HCT116 (cell line): ENCODE data around the gene FHL3. TPM values are rescaled to one million over a fixed set of nuclear protein-coding genes. Genes with fewer than 3 reads are reported as not detected.

ENCODE experiments used
- ATAC-seq: fragments of 200-7000 bp; cut with Tn5 transposase; 2 replicates; pipeline ENCODE4 v1.9.1; 2020; ENCODE audit warnings: mild to moderate bottlenecking, moderate library complexity
- BruUV-seq: library from RNA; stranded (reverse); fragments of 400-500 nt; replicated peaks from 2 replicates; lab custom pipeline; 2021; lab: Mats Ljungman, UMichigan
- CTCF ChIA-PET: fragments of 300-600 bp; sonication (Branson Sonifier 250); formaldehyde crosslinking; loops from one replicate; lab custom pipeline; 2021; ENCODE audit warnings: antibody characterized with exemption; lab: Charles Lee
- POLR2A ChIA-PET: fragments of 300-600, 350-600 bp; sonication (Branson Sonifier 250); formaldehyde crosslinking; loops from one replicate; lab custom pipeline; 2021; ENCODE audit warnings: antibody characterized with exemption; lab: Charles Lee
- RAD21 ChIA-PET, 2 experiments: fragments of 300-600 bp; sonication (Branson Sonifier 250); formaldehyde crosslinking; loops; one replicate each; lab custom pipeline; 2023; ENCODE audit warnings: low total read pairs in 2 of 2; ENCODE audit not compliant: uncharacterized antibody in 2 of 2, unreplicated experiment in 2 of 2, low non-redundant PET in 1 of 2; lab: Charles Lee
- DNase-seq: peaks from one replicate; pipeline ENCODE4 v3.0.0-alpha.2; 2010; ENCODE audit warnings: low read depth, low spot score
- H2AFZ ChIP-seq: fragments of 200-600 bp; shearing (Covaris generic), sonication (generic); 2 replicates; pipeline ENCODE4 v1.6.1; 2017; ENCODE audit warnings: low read depth, mixed run types, mixed read lengths, antibody characterized with exemption, low read length; ENCODE audit not compliant: poor library complexity, severe bottlenecking
- H3K27ac ChIP-seq: 2 replicates; pipeline ENCODE4 v1.5.1; 2012; ENCODE audit warnings: low read depth, low read length
- H3K27me3 ChIP-seq: fragments of 200-600 bp; sonication (generic); 2 replicates; pipeline ENCODE4 v1.6.1; 2016; ENCODE audit warnings: mixed run types, low read length, mixed read lengths; ENCODE audit not compliant: insufficient read depth
- H3K36me3 ChIP-seq, 2 experiments: fragments of 200-500 bp in 1 of 2; fragments of 200-600 bp in 1 of 2; sonication (Bioruptor generic) in 1 of 2; sonication (generic) in 1 of 2; 2 replicates each; pipeline versions ENCODE4 v1.5.1 to v1.6.1; 2014 to 2016; ENCODE audit warnings: low read length in 2 of 2, inconsistent platforms in 1 of 2, mixed read lengths in 1 of 2, mixed run types in 1 of 2; ENCODE audit not compliant: insufficient read depth in 2 of 2, control insufficient read depth in 1 of 2
- H3K4me1 ChIP-seq, 2 experiments: fragments of 200-600 bp in 1 of 2; sonication (generic) in 1 of 2; 2 replicates each; pipeline versions ENCODE4 v1.5.1 to v1.6.1; 2012 to 2017; ENCODE audit warnings: low read length in 2 of 2, inconsistent platforms in 1 of 2, mild to moderate bottlenecking in 1 of 2, mixed read lengths in 1 of 2, mixed run types in 1 of 2, moderate library complexity in 1 of 2; ENCODE audit not compliant: insufficient read depth in 2 of 2, control insufficient read depth in 1 of 2
- H3K4me2 ChIP-seq: fragments of 200-600 bp; sonication (generic); 2 replicates; pipeline ENCODE4 v1.6.1; 2017; ENCODE audit warnings: mixed run types, low read length, mixed read lengths
- H3K4me3 ChIP-seq, 2 experiments: fragments of 200-600 bp in 1 of 2; sonication (generic) in 1 of 2; replicated peaks in 1 of 2; 2 replicates each; pipeline ENCODE4 v1.5.1; 2011 to 2016; ENCODE audit warnings: low read length in 2 of 2, control low read depth in 1 of 2, low read depth in 1 of 2, mild to moderate bottlenecking in 1 of 2, mixed read lengths in 1 of 2, mixed run types in 1 of 2
- H3K79me2 ChIP-seq: fragments of 200-600 bp; sonication (generic); 2 replicates; pipeline ENCODE4 v1.6.1; 2017; ENCODE audit warnings: mild to moderate bottlenecking, mixed run types, low read length, moderate library complexity, mixed read lengths; ENCODE audit not compliant: insufficient read depth
- H3K9ac ChIP-seq: fragments of 200-600 bp; sonication (generic); 2 replicates; pipeline ENCODE4 v1.6.1; 2016; ENCODE audit warnings: low read length, mixed read lengths
- H3K9me2 ChIP-seq: fragments of 200-600 bp; sonication (generic), shearing (Covaris generic); 2 replicates; pipeline ENCODE4 v1.6.1; 2017; ENCODE audit warnings: mixed run types, mild to moderate bottlenecking, moderate library complexity; ENCODE audit not compliant: insufficient read depth
- H3K9me3 ChIP-seq, 2 experiments: fragments of 200-500 bp in 1 of 2; fragments of 200-600 bp in 1 of 2; sonication (Bioruptor generic) in 1 of 2; sonication (generic) in 1 of 2; 2 replicates each; pipeline ENCODE4 v1.6.1; 2014 to 2017; ENCODE audit warnings: low read length in 2 of 2, mixed read lengths in 2 of 2, inconsistent platforms in 1 of 2, low read depth in 1 of 2, mild to moderate bottlenecking in 1 of 2, mixed run types in 1 of 2, moderate library complexity in 1 of 2; ENCODE audit not compliant: control insufficient read depth in 1 of 2, insufficient read depth in 1 of 2
- H4K20me1 ChIP-seq: fragments of 200-600 bp; sonication (generic), shearing (Covaris generic); 2 replicates; pipeline ENCODE4 v1.6.1; 2017; ENCODE audit warnings: mixed run types, mild to moderate bottlenecking, moderate library complexity; ENCODE audit not compliant: insufficient read depth
- EGR1 ChIP-seq: IDR thresholded peaks from 2 replicates; pipeline ENCODE4 v1.6.1; 2012; ENCODE audit warnings: low read depth
- FOSL1 ChIP-seq: IDR thresholded peaks from 2 replicates; pipeline ENCODE4 v1.6.1; 2012; ENCODE audit warnings: low read depth
- POLR2AphosphoS5 ChIP-seq: IDR thresholded peaks from 2 replicates; pipeline ENCODE4 v1.6.1; 2011; ENCODE audit warnings: mild to moderate bottlenecking, low read depth, low read length, moderate library complexity
- SRF ChIP-seq: IDR thresholded peaks from 2 replicates; pipeline ENCODE4 v1.6.1; 2012; ENCODE audit warnings: low read depth
- TCF7L2 ChIP-seq: IDR thresholded peaks from 2 replicates; pipeline ENCODE4 v1.7.0; 2011; ENCODE audit warnings: borderline replicate concordance, inconsistent platforms; ENCODE audit not compliant: insufficient read depth, insufficient read length; ENCODE audit errors: extremely low read depth
- intact Hi-C: fragments of 100-400 bp; cut with micrococcal nuclease; formaldehyde crosslinking; loops from 2 replicates; pipeline ENCODE4 v1.10.0; 2022
- total RNA-seq: library from RNA; stranded (reverse); gene quantifications from one replicate; pipeline ENCODE4 v1.2.1, GENCODE V29; 2021; ENCODE audit not compliant: unreplicated experiment

FHL3 gene
- total RNA-seq, 1 experiment from 2014 or later, result 22.5 TPM

DNA sequence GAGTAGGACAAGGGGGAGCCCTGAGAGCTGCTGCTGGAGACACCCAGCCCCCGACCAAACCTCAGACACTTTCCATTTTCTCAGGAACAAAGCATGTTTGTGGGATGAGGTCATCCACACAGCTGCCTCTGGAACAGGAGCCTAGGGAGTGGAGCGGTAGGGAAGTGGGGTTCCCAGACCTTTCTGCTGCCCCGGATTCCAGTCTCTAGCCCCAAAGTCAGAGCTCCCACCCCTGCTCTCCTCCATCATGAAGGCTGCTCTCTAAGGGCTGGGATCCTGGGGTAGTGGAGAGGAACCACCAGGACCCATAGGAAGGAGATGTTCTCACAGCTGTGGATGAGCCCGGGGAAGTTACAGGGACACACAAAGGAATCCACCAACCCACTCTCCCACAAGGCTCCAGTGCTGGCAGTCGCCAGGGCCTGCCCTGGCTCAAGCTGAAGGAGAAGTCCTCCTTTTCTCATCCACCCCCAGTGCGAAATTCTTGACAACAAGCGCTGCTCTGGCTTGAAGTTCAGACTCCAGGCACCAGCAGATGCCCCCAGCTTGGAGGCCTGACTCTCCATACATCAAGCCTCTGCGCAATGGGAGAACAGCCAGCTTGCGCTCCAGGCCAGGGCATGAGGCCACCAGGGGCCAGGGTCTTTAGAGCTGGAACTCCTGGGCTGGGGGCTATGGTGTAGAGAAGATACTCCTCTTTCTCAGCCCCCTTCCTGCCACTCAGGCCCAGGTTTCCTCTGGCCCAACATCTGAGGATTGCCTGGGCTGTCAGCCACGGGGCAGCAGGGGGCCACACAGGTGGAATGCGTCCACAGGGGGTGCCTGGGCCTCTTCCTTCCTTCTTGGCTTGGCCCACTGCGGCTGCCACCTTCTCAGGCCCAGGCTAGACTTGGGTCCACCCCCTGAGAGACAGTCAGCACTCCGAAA lies 4.5 kb downstream of the FHL3 start:
- peak overlapping the region; percentile 60 for H3K9ac ChIP-seq
- peak overlapping the region; percentile 83 for H3K27ac ChIP-seq
- peaks cover 13 to 18% of the 10 kb centered on the region in 2 experiments; a peak in 3 of 4 replicates for H3K36me3 ChIP-seq
- H3K4me2 ChIP-seq, result peak overlapping the region; percentile 87
- H4K20me1 ChIP-seq, result no peaks in the 10 kb centered on the region
- H3K9me2 ChIP-seq, result no peaks in the 10 kb centered on the region
- TF ChIP-seq EGR1, result no peak
- TF ChIP-seq FOSL1, result no peak
- TF ChIP-seq TCF7L2, result peak; percentile 89
- peak; percentile 9; the same call in 1 of the 2 replicates for TF ChIP-seq POLR2AphosphoS5
- ATAC-seq (peak; percentile 33), DNase-seq (no peak)
- peak overlapping the region; percentile 17 to 45 for H3K4me3 ChIP-seq
- ChIA-PET CTCF (interaction anchor here (1.4 kb wide), 1 partner anchor 18 kb away, joined by 5 read pairs; no protein-coding TSS in a partner anchor), POLR2A (interaction anchor here (1.0 to 1.7 kb wide), 2 partner anchors 9 to 11 kb away, joined by 3 to 7 read pairs; partner anchors contain the start of gene UTP11), RAD21 (no interaction called here)
- H3K27me3 ChIP-seq, result no peaks in the 10 kb centered on the region
- peaks cover 53% of the 10 kb centered on the region for H3K79me2 ChIP-seq
- H3K9me3 ChIP-seq, result no peaks in the 10 kb centered on the region
- BruUV-seq, result no TSS peak
- H3K4me1 ChIP-seq, result peaks cover 45 to 64% of the 10 kb centered on the region in 2 experiments
- intact Hi-C loops, result no loop called here
- H2AFZ ChIP-seq, result no peak overlapping the region

DNA sequence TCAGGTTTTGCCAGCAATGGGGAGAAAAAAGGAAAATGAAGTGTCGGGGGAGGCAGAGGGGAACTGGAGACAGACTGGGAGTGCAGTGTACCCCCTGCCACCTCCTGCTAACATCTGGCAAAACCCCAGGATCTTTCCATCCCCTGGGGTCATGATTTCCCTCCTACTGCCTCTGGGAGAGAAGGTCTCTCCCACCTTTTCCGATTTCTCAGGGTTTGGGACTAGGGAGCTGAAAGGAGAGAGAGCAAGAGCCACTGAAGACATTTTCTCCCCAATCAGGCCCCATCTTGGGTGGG lies 5.1 kb downstream of the FHL3 start:
- H3K9ac ChIP-seq, result peak overlapping the region; percentile 60
- no peaks in the 10 kb centered on the region for H3K27me3 ChIP-seq
- H3K4me2 ChIP-seq, result peak overlapping the region; percentile 87
- no peaks in the 10 kb centered on the region for H4K20me1 ChIP-seq
- peak overlapping the region; percentile 83 for H3K27ac ChIP-seq
- H3K36me3 ChIP-seq, result peaks cover 13 to 18% of the 10 kb centered on the region in 2 experiments; a peak in 3 of 4 replicates
- POLR2A ChIA-PET, result interaction anchor here (1.0 kb wide), 1 partner anchor 9 kb away, joined by 3 read pairs; no protein-coding TSS in a partner anchor
- intact Hi-C loops, result no loop called here
- peak overlapping the region; percentile 17 to 45 for H3K4me3 ChIP-seq
- CTCF ChIA-PET, result interaction anchor here (1.4 kb wide), 1 partner anchor 19 kb away, joined by 5 read pairs; no protein-coding TSS in a partner anchor
- BruUV-seq, result no TSS peak
- H2AFZ ChIP-seq, result no peak overlapping the region
- DNase-seq (no peak), ATAC-seq (peak; percentile 5)
- no peak for TF ChIP-seq SRF
- peaks cover 43 to 61% of the 10 kb centered on the region in 2 experiments for H3K4me1 ChIP-seq
- H3K79me2 ChIP-seq, result peaks cover 53% of the 10 kb centered on the region
- RAD21 ChIA-PET, result no interaction called here
- no peaks in the 10 kb centered on the region for H3K9me3 ChIP-seq
- no peaks in the 10 kb centered on the region for H3K9me2 ChIP-seq
